Fibroblast of mammary gland (primary cell): ENCODE results near the gene ADGRG2.

ENCODE experiments used
- DNase-seq: peaks from one replicate; pipeline ENCODE4 v3.0.0-alpha.2; 2010; ENCODE audit warnings: low read depth
- H3K4me3 ChIP-seq: 2 replicates; pipeline ENCODE4 v1.5.1; 2011; ENCODE audit warnings: low read depth, mild to moderate bottlenecking, low read length, moderate library complexity; ENCODE audit not compliant: control insufficient read depth
- CTCF ChIP-seq: conservative IDR thresholded peaks from 2 replicates; pipeline ENCODE4 v1.5.1; 2011; ENCODE audit warnings: low read depth, low read length, inconsistent platforms; ENCODE audit not compliant: control insufficient read depth, insufficient read depth

ADGRG2 gene

GRCh38 chrX:19110642-19111041, 11.6 kb downstream of the ADGRG2 start:
- no peak for TF ChIP-seq CTCF
- no peak for DNase-seq
- no peak overlapping the region for H3K4me3 ChIP-seq

- H3K4me3 ChIP-seq = no peak overlapping the region
- no peak for TF ChIP-seq CTCF
- no peak for DNase-seq
Observed at GRCh38 chrX:19107035-19107434, 15.2 kb downstream of the ADGRG2 start.

GRCh38 chrX:19100586-19100985, 21.7 kb downstream of the ADGRG2 start:
- TF ChIP-seq CTCF = no peak
- no peak overlapping the region for H3K4me3 ChIP-seq
- no peak for DNase-seq

- no peak overlapping the region for H3K4me3 ChIP-seq
- TF ChIP-seq CTCF = no peak
- DNase-seq = no peak
Observed at GRCh38 chrX:19097553-19098283, 24.6 kb downstream of the ADGRG2 start.

GRCh38 chrX:19096586-19096985, 25.7 kb downstream of the ADGRG2 start:
- DNase-seq = no peak
- no peak for TF ChIP-seq CTCF
- no peak overlapping the region for H3K4me3 ChIP-seq

GRCh38 chrX:19094654-19095053, 27.6 kb downstream of the ADGRG2 start:
- H3K4me3 ChIP-seq = no peak overlapping the region
- no peak for DNase-seq
- no peak for TF ChIP-seq CTCF
